Measurements from ENCODE around the gene MIAT.

DNA sequence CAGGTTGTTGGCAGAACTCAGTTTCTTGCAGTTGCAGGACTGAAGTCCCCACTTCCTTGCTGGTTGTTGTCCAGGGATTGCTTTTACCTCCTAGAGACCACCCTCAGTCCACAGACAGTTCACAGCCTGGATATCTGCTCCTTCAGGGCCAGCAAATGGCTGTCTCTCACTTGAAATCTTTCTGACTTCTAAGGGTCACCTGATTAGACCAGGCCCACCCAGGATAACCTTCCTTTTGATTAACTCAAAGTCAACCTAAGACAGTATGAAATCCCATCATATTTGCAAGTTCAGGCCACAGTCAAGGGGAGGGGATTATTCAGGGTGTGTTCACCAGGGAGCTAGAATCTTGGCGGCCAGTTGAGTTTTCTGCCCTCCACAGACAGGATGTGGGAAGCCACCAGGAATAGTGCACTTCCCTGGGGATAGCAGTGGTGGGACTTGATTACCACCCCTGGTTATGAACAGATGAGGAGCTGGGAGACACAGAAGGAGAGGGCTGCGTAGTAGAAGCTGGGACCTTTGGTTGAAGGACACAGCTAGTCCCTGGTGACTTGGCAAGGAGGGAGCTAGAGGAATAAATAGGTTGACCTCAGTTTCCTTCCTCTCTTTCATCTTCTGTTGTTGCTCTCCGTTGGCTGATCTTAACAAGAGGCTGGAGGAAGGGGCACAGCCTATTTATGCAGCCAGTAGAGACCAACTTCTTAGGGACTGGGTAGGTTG, 33.4 kb downstream of the MIAT start:
- TF ChIP-seq POLR2A (IDR thresholded peaks at IDR 0.05; ENCODE audit: low read depth, low read length) (no peak), TAF1 (IDR thresholded peaks at IDR 0.05; ENCODE audit: low read depth, low read length) (no peak), POLR2AphosphoS5 (IDR thresholded peaks at IDR 0.05; ENCODE audit: low read depth, low read length) (no peak), PAX5 (IDR thresholded peaks at IDR 0.05; ENCODE audit: insufficient read depth, low read length, severe bottlenecking) (no peak)

Data from GM12891 (cell line).